ENCODE measurements around the gene WNK1. TPM values are rescaled to one million over a fixed set of nuclear protein-coding genes. Genes with fewer than 3 reads are reported as not detected.

The WNK1 gene
- total RNA-seq, 1 donor from 2014 or later = 248 TPM

- DNase-seq (ENCODE audit: low spot score, unreplicated experiment) = no peak
- Mint-ChIP-seq H3K4me1 (ENCODE audit: low read depth) (no peaks in the 10 kb centered on the region), H3K27ac (no peak overlapping the region), H3K36me3 (ENCODE audit: insufficient read depth) (peaks cover 20% of the 10 kb centered on the region), H3K27me3 (no peaks in the 10 kb centered on the region), H3K4me3 (ENCODE audit: low read depth) (no peak overlapping the region), H3K9me3 (ENCODE audit: low read depth) (no peaks in the 10 kb centered on the region)
- TF ChIP-seq CTCF (IDR thresholded peaks at IDR 0.05; ENCODE audit: unreplicated experiment) = no peak
Measured at GRCh38 chr12:828726-829395, 76.5 kb downstream of the WNK1 start.

GRCh38 chr12:830111-830867 lies 77.9 kb downstream of the WNK1 start:
- H3K36me3 Mint-ChIP-seq (ENCODE audit: insufficient read depth) = peaks cover 27% of the 10 kb centered on the region
- no peak for DNase-seq (ENCODE audit: low spot score, unreplicated experiment)
- TF ChIP-seq CTCF (IDR thresholded peaks at IDR 0.05; ENCODE audit: unreplicated experiment) = no peak
- H3K27me3 Mint-ChIP-seq = no peaks in the 10 kb centered on the region
- H3K9me3 Mint-ChIP-seq (ENCODE audit: low read depth) = no peaks in the 10 kb centered on the region
- H3K27ac Mint-ChIP-seq = peak overlapping the region; percentile 19
- no peak overlapping the region for H3K4me3 Mint-ChIP-seq (ENCODE audit: low read depth)
- no peaks in the 10 kb centered on the region for H3K4me1 Mint-ChIP-seq (ENCODE audit: low read depth)

- H3K9me3 Mint-ChIP-seq (ENCODE audit: low read depth) = no peaks in the 10 kb centered on the region
- peaks cover 3% of the 10 kb centered on the region for H3K4me1 Mint-ChIP-seq (ENCODE audit: low read depth)
- TF ChIP-seq CTCF (IDR thresholded peaks at IDR 0.05; ENCODE audit: unreplicated experiment) = no peak
- peaks cover 20% of the 10 kb centered on the region for H3K36me3 Mint-ChIP-seq (ENCODE audit: insufficient read depth)
- no peak overlapping the region for H3K27ac Mint-ChIP-seq
- no peak for DNase-seq (ENCODE audit: low spot score, unreplicated experiment)
- no peak overlapping the region for H3K4me3 Mint-ChIP-seq (ENCODE audit: low read depth)
- H3K27me3 Mint-ChIP-seq = no peaks in the 10 kb centered on the region
Measured at GRCh38 chr12:835754-836518, 83.6 kb downstream of the WNK1 start.

GRCh38 chr12:836952-837351 lies 84.6 kb downstream of the WNK1 start:
- Mint-ChIP-seq H3K27ac (no peak overlapping the region), H3K4me1 (ENCODE audit: low read depth) (peaks cover 3% of the 10 kb centered on the region), H3K9me3 (ENCODE audit: low read depth) (no peaks in the 10 kb centered on the region), H3K4me3 (ENCODE audit: low read depth) (no peak overlapping the region), H3K36me3 (ENCODE audit: insufficient read depth) (peaks cover 18% of the 10 kb centered on the region), H3K27me3 (no peaks in the 10 kb centered on the region)
- DNase-seq (ENCODE audit: low spot score, unreplicated experiment) = no peak
- no peak for TF ChIP-seq CTCF (IDR thresholded peaks at IDR 0.05; ENCODE audit: unreplicated experiment)

- TF ChIP-seq CTCF (IDR thresholded peaks at IDR 0.05; ENCODE audit: unreplicated experiment) = no peak
- Mint-ChIP-seq H3K4me3 (ENCODE audit: low read depth) (no peak overlapping the region), H3K4me1 (ENCODE audit: low read depth) (peaks cover 3% of the 10 kb centered on the region), H3K27me3 (no peaks in the 10 kb centered on the region), H3K9me3 (ENCODE audit: low read depth) (no peaks in the 10 kb centered on the region), H3K36me3 (ENCODE audit: insufficient read depth) (peaks cover 20% of the 10 kb centered on the region), H3K27ac (no peak overlapping the region)
- DNase-seq (ENCODE audit: low spot score, unreplicated experiment) = no peak
Measured at GRCh38 chr12:837548-837947, 85.2 kb downstream of the WNK1 start.

Measured in progenitor cell of endocrine pancreas (in vitro differentiated cells).